Heart right ventricle (tissue), 16 donors: ENCODE measurements around the gene SH3GL3. TPM values are rescaled to one million over a fixed set of nuclear protein-coding genes. Genes with fewer than 3 reads are reported as not detected.

ENCODE experiments used
- ATAC-seq, 8 donors: fragments of 200-7000 bp; cut with Tn5 transposase; one replicate each; pipeline ENCODE4 v1.9.1; 2020; ENCODE audit warnings: mild to moderate bottlenecking in 8 of 8, moderate library complexity in 8 of 8, moderate number of reproducible peaks in 1 of 8
- DNase-seq, 2 donors: peaks; one replicate each; pipeline ENCODE4 v3.0.0-alpha.2; 2020
- H3K27ac ChIP-seq, 10 donors: fragments of 200-600 bp; sonication (generic) in 2 of 10; one replicate each; pipeline versions ENCODE4 v1.5.0 to v1.8.0; 2020 to 2022; ENCODE audit warnings: mild to moderate bottlenecking in 3 of 10
- H3K27me3 ChIP-seq, 7 donors: fragments of 200-600 bp; one replicate each; pipeline ENCODE4 v1.8.0; 2021 to 2022; ENCODE audit warnings: mild to moderate bottlenecking in 2 of 7
- H3K36me3 ChIP-seq, 9 donors: fragments of 200-600 bp; sonication (generic) in 1 of 9; one replicate each; pipeline versions ENCODE4 v1.5.0 to v1.8.0; 2020 to 2022; ENCODE audit warnings: mild to moderate bottlenecking in 2 of 9
- H3K4me1 ChIP-seq, 9 donors: fragments of 200-600 bp; sonication (generic) in 1 of 9; one replicate each; pipeline versions ENCODE4 v1.5.0 to v1.8.0; 2020 to 2022; ENCODE audit warnings: mild to moderate bottlenecking in 4 of 9
- H3K4me3 ChIP-seq, 10 donors: fragments of 200-600 bp; sonication (generic) in 2 of 10; one replicate each; pipeline versions ENCODE4 v1.5.0 to v1.8.0; 2020 to 2022; ENCODE audit warnings: mild to moderate bottlenecking in 7 of 10, moderate library complexity in 2 of 10
- H3K9me3 ChIP-seq, 11 donors: fragments of 200-600 bp in 10 of 11; sonication (generic) in 2 of 11; one replicate each; pipeline versions ENCODE4 v1.5.0 to v1.8.0; 2013 to 2022; ENCODE audit warnings: mild to moderate bottlenecking in 2 of 11, control low read depth in 1 of 11, moderate library complexity in 1 of 11
- WGBS, 2 donors: extraction: QIAGEN DNeasy Blood & Tissue Kit; methylation state at CpG; one replicate each; pipeline ENCODE4 v1.1.7; 2013; ENCODE audit warnings: inconsistent platforms in 1 of 2; 5-methylcytosine and 5-hydroxymethylcytosine counted together
- intact Hi-C, 10 donors: fragments of 100-400 bp; cut with DNase I; formaldehyde crosslinking; loops; one replicate each; pipeline versions ENCODE4 v1.11.1 to v1.14.2; 2022
- polyA plus RNA-seq, 2 donors: library from polyadenylated mRNA; stranded (reverse); fragments of 200-250 nt; gene quantifications; one replicate each; pipeline ENCODE4 v1.2.3, GENCODE V29; 2013
- total RNA-seq, 10 donors: library from RNA; stranded (reverse); fragmentation: NEBNext Ultra II Directional in 3 of 10; extraction: Animal tissue kit (Norgen Biotek cat#: 25700) in 3 of 10; gene quantifications; one replicate each; pipeline versions ENCODE4 v1.2.1 to v1.2.4, GENCODE V29; 2021 to 2023
- TF ChIP-seq, protein P1 (sequence below), 9 donors: fragments of 200-600 bp; sonication (generic) in 2 of 9; IDR thresholded peaks; one replicate each; pipeline versions ENCODE4 v1.5.0 to v1.8.0; 2021 to 2022; ENCODE audit warnings: antibody characterized with exemption in 9 of 9, mild to moderate bottlenecking in 5 of 9, moderate library complexity in 1 of 9
- donor health status: Arrhythmogenic right ventricular cardiomyopathy.
- donor health status: ischemic (EF 13 %, LVEDD 7.1; RV severe dilation, severe dysfunction).
- donor health status: healthy with polysubstance abuse.
- donor health status: DM: no; HTN: yes; CAD: no.
- donor health status: DM: no; HTN: no; CAD: no.
- donor health status: ischemic (EF 25% LVEDD 6.9; RV normal size, moderate dysfunction).
- donor health status: ischemic (EF 25% LVEDD 5.7; RV mildly dilated, moderate dysfunction).
- donor health status: healthy.
- donor health status: DM: yes; HTN: yes; CAD: no.
- donor health status: Ischemic cardiomyopathy.
- donor health status: ischemic (EF 35%, LVEDD 5.7; RV mildly dilated, moderate dysfunction).
- donor health status: nonischemic (EF 11% LVEDD 7.7; RV severe dilation, severe dysfunction).
- donor health status: DM: yes; HTN: yes; CAD: no.
- donor health status: PGD.
- donor health status: ischemic (EF 29% LVEDD 5.4; RV normal size, mild dysfunction).
- donor health status: nonischemic (EF 23%, LVEDD 6.1; RV moderate dilation, normal function).

The SH3GL3 gene
- total and polyA plus RNA-seq, 12 donors, result 0.13 to 0.17 TPM; not detected in 10

DNA sequence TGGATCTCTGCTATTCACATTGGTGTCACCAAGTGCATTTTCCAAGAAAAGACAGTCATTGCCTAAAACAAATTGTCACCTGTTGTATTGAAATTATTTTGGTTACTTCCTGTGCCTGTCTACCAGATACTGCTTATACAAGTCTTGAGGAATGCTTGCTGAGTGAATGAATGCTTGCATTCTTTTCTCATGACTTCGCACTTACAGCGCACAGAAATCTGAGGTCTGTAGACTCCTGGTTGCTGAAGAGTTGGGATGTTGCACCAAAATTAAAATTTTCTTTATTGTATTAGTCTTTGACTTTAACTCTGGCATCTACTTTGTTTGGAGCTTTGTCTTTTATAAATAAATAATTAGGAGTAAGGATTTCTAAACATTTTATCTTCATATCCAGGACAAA is 28.4 kb downstream of the SH3GL3 start:
- H3K27ac ChIP-seq, result no peak overlapping the region
- no peaks in the 10 kb centered on the region for H3K36me3 ChIP-seq
- peaks cover 0 to 25% (median 0%) of the 10 kb centered on the region in 7 donors for H3K27me3 ChIP-seq
- TF ChIP-seq, protein P1, sequence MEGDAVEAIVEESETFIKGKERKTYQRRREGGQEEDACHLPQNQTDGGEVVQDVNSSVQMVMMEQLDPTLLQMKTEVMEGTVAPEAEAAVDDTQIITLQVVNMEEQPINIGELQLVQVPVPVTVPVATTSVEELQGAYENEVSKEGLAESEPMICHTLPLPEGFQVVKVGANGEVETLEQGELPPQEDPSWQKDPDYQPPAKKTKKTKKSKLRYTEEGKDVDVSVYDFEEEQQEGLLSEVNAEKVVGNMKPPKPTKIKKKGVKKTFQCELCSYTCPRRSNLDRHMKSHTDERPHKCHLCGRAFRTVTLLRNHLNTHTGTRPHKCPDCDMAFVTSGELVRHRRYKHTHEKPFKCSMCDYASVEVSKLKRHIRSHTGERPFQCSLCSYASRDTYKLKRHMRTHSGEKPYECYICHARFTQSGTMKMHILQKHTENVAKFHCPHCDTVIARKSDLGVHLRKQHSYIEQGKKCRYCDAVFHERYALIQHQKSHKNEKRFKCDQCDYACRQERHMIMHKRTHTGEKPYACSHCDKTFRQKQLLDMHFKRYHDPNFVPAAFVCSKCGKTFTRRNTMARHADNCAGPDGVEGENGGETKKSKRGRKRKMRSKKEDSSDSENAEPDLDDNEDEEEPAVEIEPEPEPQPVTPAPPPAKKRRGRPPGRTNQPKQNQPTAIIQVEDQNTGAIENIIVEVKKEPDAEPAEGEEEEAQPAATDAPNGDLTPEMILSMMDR (IDR thresholded peaks at IDR 0.05), result no peak
- intact Hi-C loops, result no loop called here
- H3K9me3 ChIP-seq, result peaks cover 0 to 11% (median 0%) of the 10 kb centered on the region in 11 donors
- no peak for DNase-seq
- no peak overlapping the region for H3K4me3 ChIP-seq
- no peak for ATAC-seq
- WGBS, 2 donors, result 81 to 86% methylated on average over 2 of the region's 2 CpGs
- no peaks in the 10 kb centered on the region for H3K4me1 ChIP-seq

GRCh38 chr15:83476066-83476465 is 28.9 kb downstream of the SH3GL3 start:
- 65 to 74% methylated on average over 2 of the region's 2 CpGs for WGBS, 2 donors
- intact Hi-C loops, result no loop called here
- TF ChIP-seq, protein P1 (IDR thresholded peaks at IDR 0.05), result no peak

GRCh38 chr15:83476708-83477107 is 29.6 kb downstream of the SH3GL3 start:
- DNase-seq (no peak), ATAC-seq (no peak)
- no peaks in the 10 kb centered on the region for H3K36me3 ChIP-seq
- no peak overlapping the region for H3K4me3 ChIP-seq
- intact Hi-C loops, result no loop called here
- peaks cover 0 to 4% (median 0%) of the 10 kb centered on the region in 11 donors for H3K9me3 ChIP-seq
- H3K27ac ChIP-seq, result no peak overlapping the region
- peaks cover 0 to 16% (median 0%) of the 10 kb centered on the region in 7 donors for H3K27me3 ChIP-seq
- WGBS, 2 donors, result 93 to 97% methylated on average over 2 of the region's 2 CpGs
- TF ChIP-seq, protein P1 (IDR thresholded peaks at IDR 0.05), result no peak
- no peaks in the 10 kb centered on the region for H3K4me1 ChIP-seq

More at GRCh38 chr15:83476066-83476465, 28.9 kb downstream of the SH3GL3 start:
- Histone ChIP-seq H3K4me3 (no peak overlapping the region), H3K36me3 (no peaks in the 10 kb centered on the region), H3K27ac (no peak overlapping the region), H3K9me3 (peaks cover 0 to 11% (median 0%) of the 10 kb centered on the region in 11 donors), H3K4me1 (no peaks in the 10 kb centered on the region), H3K27me3 (peaks cover 0 to 23% (median 0%) of the 10 kb centered on the region in 7 donors)
- ATAC-seq (no peak), DNase-seq (no peak)

DNA sequence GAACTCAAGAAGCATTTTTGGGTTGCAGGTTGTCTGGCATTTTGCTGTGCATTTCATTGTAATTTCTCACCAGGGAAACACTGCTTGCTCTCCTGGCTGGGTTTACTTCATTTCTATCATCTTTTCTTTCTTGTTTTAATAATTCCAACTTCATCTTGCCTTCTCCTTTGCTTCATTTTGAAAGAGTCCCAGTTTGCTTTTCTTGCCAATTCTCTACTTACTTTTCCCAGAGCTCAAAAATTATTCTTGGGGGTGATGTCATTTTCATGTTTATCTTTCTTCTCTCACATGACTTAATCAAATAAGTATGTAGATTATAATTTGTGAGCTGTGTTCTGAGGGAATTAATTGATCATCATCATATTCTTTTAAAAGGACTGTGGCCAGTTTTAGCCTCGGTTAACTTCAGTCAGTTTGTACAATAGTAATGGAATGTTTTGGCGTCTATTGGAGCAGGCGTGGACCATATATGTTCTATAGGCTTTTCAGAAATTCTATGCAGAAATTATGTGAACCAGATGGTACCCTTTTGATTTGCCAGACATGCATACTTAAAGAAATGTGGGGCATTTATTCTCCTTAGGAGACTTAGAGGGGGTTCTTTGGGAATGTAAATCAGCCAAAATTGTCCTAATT is 30.1 kb downstream of the SH3GL3 start:
- WGBS, 2 donors, result 67 to 70% methylated on average over 3 of the region's 3 CpGs
- TF ChIP-seq, protein P1 (IDR thresholded peaks at IDR 0.05), result no peak
- intact Hi-C loops, result no loop called here

More for the DNA sequence above, 30.1 kb downstream of the SH3GL3 start:
- no peaks in the 10 kb centered on the region for H3K9me3 ChIP-seq
- DNase-seq (no peak), ATAC-seq (no peak)
- H3K4me1 ChIP-seq, result no peaks in the 10 kb centered on the region
- H3K36me3 ChIP-seq, result no peaks in the 10 kb centered on the region
- peaks cover 0 to 16% (median 0%) of the 10 kb centered on the region in 7 donors for H3K27me3 ChIP-seq
- no peak overlapping the region for H3K4me3 ChIP-seq
- H3K27ac ChIP-seq, result no peak overlapping the region
